ENCODE results near the gene NR2F1-AS1. TPM values are rescaled to one million over a fixed set of nuclear protein-coding genes. Genes with fewer than 3 reads are reported as not detected.

The NR2F1-AS1 gene
- polyA plus RNA-seq, 3 donors, result 46.5 to 53.4 (median 52.5) TPM

DNA sequence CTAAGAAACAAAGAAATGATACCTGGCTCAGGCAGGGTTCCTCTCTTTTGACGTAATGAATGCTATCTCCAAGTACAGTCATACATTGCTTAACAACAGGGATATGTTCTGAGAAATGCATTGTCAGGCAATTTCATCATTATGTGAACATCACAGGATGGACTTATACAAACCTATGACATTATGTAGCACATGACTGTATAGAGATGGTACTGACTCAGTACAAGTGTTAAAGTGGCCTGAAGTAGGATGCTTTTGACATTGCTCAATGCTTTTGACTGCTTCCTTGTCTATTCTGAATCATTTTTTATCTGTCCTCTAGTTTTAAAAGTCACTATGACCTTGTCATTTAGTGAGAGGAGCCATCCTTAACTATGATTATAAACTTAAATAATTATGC, 147.6 kb downstream of the NR2F1-AS1 start:
- DNase-seq, result no peak

DNA sequence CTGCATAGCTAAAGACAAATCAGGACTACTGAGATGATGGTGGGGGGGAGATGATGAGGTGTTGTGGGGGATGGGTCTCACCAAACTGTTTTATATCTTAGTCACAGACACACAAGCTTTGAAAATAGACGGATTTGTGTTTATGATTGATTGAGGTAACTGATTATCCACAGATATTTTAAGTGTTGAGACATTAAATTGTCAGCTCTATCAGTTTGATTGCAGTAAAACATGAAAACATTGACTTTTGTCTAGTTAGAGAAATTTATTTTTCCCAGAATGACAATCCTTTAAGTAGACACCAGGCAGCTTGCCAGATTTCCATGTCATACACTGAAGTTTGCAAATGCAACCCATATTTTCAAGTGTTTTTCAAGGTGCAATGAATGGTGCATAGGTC, 149.8 kb downstream of the NR2F1-AS1 start:
- DNase-seq, result no peak

DNA sequence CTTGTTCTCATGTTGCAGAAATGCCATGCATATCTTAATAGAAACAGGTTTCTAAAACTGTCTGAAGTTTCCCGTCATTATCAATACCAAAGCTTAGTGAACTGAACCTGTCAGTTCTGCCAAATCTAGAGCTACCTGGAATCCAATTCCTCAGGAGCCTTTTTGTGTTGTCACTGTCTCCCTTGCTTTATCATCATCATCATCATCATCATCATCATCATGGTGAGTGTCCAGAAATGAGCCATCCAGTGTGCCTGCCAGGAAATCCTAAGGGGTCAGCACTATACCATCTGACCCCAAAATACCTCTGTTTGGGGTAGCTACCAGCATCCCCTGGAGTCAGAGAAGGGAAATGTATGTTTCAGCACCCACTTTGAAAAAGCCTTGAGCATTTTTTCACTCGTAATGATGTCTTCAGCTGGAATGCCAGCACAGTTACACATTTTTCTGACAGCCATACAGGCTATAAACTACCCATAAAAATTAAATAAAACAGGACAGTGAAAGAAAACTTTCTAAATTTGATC, 150.3 kb downstream of the NR2F1-AS1 start:
- DNase-seq, result no peak

DNA sequence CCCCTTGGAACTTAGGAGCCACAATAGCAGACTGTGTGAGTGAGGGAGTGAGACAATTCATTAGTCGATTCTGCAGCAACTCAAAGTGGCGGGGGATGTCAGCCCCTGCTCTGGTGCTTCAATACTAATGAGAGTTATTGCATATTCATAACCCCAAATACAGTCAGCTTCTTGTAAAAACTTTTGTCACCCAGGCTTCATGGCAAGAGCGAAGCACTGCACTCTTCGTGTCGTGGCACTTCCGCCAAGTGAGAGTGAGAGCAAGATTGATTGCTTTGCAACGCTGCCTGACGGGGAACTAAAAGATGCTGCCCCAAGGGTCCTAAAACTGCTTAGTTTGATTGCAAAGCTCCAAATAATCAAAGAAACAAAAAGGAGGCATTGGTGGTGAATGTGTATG, 150.9 kb downstream of the NR2F1-AS1 start:
- no peak for DNase-seq

DNA sequence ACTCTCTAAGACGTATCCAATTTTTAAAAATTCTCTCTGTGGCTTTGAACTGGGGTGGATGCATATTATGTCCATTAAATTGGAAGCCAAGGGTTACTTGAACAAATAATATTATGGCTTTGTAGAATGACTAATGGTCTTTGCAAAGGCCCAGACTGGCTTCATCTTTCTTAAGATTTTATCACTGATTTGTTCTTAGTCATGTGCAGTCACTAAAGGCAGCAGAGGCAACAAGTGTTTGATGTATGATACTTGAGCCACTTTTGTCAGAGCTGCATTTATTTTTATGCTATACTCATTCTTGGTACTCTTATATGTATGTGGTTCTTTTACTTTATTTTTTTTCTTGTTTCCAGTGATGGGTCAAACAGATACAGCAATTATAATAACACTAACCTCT, 152.2 kb downstream of the NR2F1-AS1 start:
- no peak for DNase-seq

DNA sequence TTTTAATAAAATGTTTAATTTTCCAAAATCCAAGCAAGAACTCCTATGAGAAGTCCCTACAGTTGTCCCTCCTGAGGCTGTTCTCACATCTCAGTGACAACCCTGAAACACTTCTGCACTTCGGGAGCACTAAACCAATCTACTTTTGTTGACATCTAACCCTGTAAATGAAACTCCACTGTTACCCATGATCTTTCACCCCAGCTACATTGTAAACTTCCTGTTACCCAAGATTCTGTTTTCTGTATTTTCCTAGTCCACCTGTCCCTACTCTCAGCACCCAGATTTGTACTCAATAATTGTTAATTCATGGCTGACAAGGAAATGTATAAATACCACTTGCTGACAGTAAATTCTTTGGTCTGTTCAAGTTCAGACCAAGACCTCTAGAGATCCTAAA, 153.7 kb downstream of the NR2F1-AS1 start:
- no peak for DNase-seq

DNA sequence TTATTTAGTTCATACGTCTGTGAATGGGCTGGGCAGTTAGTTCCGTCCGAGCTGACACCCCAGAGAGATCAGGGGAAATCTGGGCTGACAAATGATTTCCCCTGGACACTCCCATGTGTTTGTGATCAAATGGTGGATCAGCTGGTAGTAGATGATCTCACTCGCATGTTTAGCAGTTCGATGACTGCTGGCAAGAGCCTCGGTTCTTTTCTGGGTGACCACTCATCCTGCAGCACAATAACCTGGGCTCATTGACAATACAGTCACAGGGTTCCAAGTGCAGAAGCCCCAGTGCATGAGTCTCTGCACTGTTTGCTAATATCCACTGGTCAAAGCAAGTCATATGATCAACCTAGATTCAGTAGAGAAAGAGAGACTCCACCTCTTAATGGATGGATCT, 155.9 kb downstream of the NR2F1-AS1 start:
- no peak for DNase-seq

DNA sequence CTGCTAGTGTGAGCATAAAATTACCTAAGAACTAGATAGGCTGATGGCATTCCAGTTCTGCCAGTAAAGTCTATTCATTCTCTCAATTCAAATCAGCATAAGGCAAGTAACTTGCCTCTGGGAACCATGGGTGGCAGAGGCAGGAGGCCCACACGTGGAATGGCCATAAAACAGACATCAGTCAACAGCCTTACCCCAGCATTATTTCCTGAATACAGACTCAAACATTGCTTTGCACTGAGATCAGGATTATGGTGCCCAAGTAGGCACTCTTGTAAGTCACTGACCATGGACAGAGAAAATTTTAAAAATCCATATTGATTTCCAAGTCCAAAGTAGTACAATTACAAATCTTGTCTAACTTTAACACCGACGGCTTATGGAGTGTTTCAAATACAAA, 157.7 kb downstream of the NR2F1-AS1 start:
- no peak for DNase-seq

DNA sequence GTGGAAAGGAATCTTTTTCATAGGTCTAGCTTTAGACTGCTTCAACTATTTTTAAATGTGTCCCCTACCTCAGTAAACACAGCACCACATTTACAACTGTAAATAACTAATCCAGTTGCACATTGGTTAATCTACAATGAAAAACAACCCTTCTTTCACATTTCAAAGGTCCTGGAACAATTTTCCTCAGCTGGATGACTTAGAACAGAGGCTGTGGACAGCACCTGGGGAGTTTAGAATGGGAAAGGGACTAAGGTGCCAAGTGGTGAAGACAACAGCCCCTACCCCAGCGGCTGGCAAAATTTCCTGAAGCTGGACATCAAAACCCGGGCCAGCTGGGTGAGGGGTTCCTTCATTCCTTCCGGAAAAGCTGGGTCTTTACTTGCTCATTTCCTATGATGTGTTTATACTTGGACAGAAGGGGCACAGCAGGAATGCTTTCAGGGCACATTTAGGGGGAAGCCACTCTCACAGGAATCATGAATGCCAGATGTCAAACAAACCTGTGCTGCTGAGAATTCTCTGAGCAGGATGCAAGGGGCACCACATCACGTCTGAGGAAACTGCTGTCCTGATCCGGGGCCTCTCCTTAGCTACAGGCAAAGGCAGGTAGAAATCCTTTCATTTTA, 158.3 kb downstream of the NR2F1-AS1 start:
- no peak for DNase-seq

DNA sequence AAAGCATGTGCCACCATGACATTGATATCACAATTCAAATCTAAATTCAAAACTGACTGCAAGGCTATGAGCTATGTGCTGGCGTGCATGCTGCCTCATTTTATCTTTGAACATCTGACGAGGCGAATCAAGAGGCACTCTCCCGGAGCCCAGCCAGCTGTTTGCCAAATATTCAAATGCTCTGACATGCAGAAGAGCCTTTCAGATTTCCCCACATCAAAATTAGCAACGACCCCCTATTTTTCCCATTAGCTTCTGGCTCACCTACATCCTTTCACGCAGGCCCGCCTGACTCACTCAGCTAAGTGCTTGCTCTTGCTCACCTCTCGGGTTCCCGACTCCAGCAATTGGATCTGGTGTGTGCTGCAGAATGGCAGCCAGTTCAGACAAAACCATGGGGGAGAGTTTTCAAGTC, 159.0 kb downstream of the NR2F1-AS1 start:
- no peak for DNase-seq

DNA sequence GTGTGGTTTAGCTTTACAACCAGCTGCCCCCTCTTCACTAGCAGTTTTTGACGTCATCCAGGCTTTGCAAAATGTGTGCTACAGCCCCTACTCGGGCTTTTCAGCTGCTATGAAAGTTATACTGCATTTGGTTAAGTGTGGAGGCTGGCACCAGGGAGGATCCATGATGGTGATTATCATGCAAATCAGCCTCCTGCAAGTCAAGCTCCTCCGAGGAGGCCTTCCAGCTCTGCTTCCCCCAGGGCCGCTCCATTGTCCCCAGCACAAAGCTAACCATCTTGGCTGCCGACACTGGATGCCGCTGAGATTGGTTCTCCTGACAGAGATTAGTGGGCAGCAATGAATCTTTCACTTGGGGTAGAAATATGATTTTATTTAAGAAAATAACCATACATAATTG, 159.6 kb downstream of the NR2F1-AS1 start:
- DNase-seq, result no peak

DNA sequence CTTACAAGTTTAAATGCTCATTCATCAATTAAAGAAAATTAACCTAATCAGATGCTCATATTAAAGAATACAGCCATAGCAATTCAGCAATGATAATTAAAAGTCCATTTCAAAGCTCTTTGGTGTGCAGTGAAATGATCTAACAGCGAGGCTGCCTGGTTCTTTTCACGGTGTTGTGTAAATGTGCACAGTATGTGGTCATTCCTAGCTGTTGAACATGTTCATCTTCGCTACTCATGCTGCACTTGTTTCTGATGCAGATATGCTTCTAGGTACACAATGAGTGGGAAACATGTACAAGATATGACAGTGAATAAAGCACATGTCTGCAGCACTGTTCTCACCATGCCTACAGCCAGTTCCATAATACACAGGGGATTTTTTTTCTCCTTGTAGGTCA, 163.5 kb downstream of the NR2F1-AS1 start:
- DNase-seq, result no peak

DNA sequence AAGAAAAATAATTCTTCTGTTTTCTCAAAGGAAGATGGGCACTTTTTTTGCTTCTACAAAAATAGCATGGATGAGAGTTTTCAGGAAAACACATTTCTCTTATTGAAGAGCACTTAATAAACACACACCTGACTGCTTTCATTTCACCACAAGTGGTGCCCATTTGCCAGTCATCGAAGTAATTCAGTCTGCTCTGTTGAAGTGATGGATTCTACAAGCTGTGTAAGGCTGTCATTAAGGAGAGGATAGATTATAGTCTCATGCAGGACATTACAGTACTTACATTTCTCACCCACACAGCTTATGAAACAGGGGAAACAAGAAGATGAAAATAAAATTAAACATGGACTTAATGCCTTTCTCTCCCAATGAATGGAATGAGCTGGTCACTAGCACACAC, 165.2 kb downstream of the NR2F1-AS1 start:
- DNase-seq, result no peak

DNA sequence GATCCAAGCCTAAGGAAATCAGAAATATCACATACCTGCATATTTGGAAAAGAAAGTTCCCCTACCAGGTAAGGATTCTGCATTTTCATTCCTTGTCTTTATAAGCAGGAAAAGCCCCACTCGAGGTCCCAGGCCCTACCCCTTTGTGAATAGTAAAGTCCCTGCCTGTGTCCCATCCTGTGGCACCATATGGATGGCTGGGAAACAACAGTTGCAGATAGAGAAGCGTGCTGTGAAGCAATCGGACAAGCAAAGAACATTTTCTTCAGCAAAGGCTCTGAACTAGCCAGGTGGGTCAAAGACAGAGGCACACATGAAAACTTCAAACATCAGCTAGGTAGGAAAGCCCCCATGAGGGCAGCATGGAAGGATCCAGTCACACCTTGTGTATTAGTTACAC, 169.3 kb downstream of the NR2F1-AS1 start:
- no peak for DNase-seq

DNA sequence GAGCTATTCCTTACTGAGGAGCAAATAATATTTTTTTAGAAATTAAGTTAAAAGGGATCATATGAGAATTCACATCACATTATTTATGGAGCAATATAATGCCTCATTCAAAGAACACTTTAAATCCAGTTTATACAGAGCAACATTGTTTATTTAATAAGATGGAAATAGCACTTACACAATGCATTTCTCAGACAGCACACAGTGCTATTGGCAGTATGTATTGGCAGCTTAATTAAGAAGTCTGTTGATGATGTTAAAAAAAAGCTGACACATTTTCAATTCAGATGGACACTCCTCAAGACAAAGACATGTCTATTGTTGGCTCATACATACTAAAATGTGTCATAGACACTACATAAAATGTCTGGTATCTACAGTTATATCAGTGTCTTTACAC, 171.3 kb downstream of the NR2F1-AS1 start:
- DNase-seq, result no peak

DNA sequence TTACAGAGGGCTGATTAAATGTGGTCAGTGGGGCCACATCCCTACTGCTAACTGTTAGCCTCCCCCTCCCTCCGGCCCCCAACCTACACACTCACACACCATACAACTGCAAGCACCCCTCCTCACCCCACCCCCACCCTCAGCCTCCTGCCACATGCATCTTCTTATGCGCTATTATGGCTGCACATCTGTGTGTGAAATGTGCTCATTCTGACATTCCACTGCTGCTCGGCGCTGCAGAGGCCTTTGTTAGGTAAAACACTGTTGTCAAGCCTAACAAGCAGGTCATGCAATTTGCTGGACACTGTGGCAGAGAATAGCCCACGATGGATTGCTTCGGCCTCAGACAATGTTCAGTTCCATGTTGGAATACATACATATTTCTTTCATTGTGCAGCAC, 173.6 kb downstream of the NR2F1-AS1 start:
- no peak for DNase-seq

DNA sequence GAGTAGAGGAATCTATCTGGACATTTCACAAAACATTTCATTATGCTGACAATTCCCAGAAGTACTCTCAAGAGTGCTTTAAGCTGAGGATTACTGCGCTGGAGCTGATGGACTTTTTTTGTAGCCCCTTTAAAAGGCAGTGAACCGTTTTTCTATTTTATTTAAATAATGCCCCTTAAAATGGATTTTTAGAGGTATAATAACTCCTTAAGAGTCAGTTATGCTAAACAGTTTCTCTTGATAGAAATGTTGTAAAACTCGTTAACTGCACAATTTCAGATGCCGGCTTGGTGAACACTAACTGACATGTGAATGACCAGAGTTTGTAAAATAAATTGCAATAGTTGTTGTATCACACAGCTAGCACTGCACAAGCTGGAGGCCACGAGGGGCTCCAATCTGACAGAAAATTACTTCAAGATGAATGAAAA, 174.0 kb downstream of the NR2F1-AS1 start:
- DNase-seq, result no peak

DNA sequence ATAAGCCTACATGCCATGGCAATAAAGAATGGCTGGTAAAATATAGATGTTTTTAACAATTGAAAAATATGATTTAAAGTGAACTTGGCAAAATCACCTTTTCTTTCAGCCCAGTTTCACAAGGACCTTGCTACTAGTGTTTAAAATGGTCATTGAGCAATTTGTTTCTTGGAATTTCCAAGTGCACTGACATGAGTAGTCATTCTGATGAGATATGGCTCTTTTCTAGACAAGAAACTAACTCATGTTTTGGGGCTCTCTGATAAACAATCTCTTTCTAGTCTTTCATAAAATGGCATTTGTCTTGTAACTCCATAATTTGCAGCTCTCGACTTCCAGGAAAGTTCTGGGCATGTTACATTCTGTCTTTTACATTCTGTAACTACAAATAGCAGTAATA, 176.8 kb downstream of the NR2F1-AS1 start:
- no peak for DNase-seq

DNA sequence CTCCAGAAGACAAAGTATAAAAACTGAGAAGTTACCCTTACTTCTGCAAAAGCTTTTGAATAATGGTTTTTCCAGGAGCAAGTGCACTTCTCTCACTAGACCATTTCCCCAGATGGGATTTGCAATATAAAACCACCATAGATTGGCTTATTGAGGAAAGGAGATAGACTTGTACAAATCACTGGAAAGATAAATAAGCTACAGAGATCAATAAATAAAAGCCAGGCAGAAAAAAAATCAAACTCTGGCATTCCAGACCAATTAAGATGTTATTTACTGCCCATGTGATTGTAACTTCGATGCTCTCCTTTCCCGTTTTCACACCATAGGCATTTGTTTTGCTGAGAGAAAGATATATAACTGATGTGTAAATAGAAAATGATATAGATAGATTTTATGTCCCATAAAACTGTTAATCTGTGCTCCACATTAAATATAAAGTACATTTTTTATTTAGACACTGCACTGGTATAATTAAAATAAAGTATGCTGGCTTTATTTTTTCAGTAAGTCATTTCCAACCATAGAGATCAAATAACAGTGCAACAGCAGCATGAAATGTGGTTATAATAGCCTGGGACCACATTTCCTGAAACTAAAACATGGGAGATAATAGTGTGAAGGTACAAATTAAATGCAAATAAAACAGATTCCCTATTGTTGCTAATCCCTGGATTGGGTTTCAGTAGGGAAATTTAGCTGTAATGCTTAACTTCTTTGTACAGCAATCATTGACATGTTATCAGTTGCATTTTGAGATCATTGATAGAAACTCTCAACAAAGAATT, 177.7 kb downstream of the NR2F1-AS1 start:
- DNase-seq, result no peak

DNA sequence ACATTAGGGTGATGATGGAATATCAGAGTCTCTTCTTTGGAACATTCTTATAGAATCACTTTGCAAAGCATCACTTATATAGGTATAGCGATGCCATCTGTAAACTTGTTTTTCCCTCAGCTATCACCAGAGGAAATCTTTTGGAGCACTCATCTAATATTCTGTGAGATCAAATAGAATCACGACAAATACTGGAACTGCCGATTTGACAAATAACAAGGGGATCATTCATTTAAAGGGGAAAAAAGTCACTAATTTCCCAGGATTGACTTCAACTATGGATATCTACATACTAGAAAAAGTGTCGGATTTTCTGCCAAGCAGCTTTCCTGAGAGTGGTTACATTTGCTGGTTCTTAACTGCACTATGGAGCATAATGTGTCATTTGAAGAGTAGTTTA, 178.6 kb downstream of the NR2F1-AS1 start:
- no peak for DNase-seq

DNA sequence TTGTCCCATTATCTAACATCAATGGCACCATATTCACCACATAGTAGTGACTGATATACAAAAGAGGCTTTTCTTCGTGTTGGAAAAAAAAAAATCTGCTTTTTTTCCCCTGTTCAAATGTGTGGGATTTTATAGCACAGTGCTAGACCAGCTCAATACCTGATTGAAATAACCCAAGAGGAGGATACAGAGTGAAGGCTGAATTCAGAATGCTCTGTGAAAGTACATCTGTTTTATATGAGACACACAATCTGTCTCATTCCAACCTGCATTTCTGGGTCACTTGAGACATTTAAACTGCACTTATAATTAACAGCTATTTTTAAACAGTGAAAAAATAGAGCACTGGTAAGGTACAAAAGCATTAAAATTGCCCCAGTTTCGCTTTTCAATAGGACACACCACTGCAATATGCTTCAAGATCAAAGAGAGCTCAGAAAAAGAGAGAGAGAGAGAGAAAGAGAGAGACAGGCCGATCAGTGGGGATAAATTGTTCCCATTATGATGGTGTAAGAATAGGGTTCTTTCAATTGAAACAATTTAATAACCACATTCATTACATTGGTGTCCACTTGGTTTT, 179.3 kb downstream of the NR2F1-AS1 start:
- no peak for DNase-seq

DNA sequence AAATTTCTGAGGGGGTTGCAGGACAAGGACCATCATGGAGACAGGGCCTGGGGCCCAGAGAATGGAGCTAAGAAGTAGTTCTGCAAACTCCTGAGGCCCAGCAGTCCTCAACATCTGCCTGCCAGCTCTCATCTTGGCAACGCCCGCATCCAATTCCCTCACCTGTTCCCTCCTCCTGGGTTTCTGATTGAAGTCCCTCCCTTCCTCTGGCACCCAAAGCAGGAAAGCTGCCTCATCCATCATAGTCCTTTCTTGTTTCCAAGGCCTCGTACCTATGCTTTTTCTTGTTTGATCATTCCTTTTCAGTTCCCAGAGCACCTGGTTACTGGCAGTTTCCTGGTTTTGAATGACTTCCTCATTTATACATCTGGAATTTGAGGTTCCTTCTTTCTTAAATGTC, 181.3 kb downstream of the NR2F1-AS1 start:
- no peak for DNase-seq

DNA sequence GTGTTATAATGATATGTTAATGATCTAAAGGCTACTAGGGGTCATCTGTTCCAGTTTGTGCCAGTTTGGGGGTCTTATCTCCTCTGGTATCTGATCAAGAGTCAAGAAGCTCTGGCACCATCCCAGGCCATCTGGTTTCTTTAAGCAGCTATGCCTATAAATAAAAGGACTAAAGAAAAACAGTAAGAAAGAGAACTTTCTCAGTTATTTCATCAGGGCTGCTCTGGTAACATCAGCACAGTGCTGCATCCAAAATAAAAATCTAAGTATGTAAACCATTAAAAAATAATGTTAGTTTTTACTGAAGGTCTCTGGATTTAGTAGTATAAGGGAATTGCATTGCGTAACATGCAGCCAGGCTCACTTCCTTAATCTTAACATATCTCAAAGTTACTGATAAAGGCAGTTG, 185.0 kb downstream of the NR2F1-AS1 start:
- DNase-seq, result no peak
